GM18508 (cell line): Measurements from ENCODE around the gene ZNF474.

Experiments
- ATAC-seq: cut with Tn5 transposase; IDR thresholded peaks from one replicate; pipeline ENCODE4 v1.9.1; 2021; ENCODE audit warnings: moderate number of reproducible peaks; ENCODE audit not compliant: insufficient read depth, unreplicated experiment

ZNF474 gene

GRCh38 chr5:122177161-122177560, 47.8 kb downstream of the ZNF474 start:
- no peak for ATAC-seq

GRCh38 chr5:122179701-122180100, 50.4 kb downstream of the ZNF474 start:
- no peak for ATAC-seq

- peak; percentile 59 for ATAC-seq
These were observed 50.9 kb downstream of the ZNF474 start for GRCh38 chr5:122180146-122180712.

GRCh38 chr5:122180863-122181548, 51.7 kb downstream of the ZNF474 start:
- no peak for ATAC-seq

- ATAC-seq: no peak
These were observed 52.5 kb downstream of the ZNF474 start for GRCh38 chr5:122181863-122182262.

GRCh38 chr5:122182491-122182921, 53.2 kb downstream of the ZNF474 start:
- ATAC-seq: no peak

GRCh38 chr5:122183098-122183787, 53.9 kb downstream of the ZNF474 start:
- no peak for ATAC-seq

- ATAC-seq: no peak
These were observed 54.4 kb downstream of the ZNF474 start for GRCh38 chr5:122183788-122184170.

GRCh38 chr5:122184676-122185255, 55.4 kb downstream of the ZNF474 start:
- ATAC-seq: no peak

- ATAC-seq: no peak
These were observed 58.1 kb downstream of the ZNF474 start for GRCh38 chr5:122187426-122187825.

- ATAC-seq: no peak
These were observed 60.8 kb downstream of the ZNF474 start for GRCh38 chr5:122190156-122190555.

GRCh38 chr5:122192497-122193496, 63.5 kb downstream of the ZNF474 start:
- ATAC-seq: peak; percentile 84

- ATAC-seq: no peak
These were observed 66.6 kb downstream of the ZNF474 start for GRCh38 chr5:122195802-122196394.

GRCh38 chr5:122199146-122199545, 69.8 kb downstream of the ZNF474 start:
- no peak for ATAC-seq

GRCh38 chr5:122200450-122200849, 71.1 kb downstream of the ZNF474 start:
- ATAC-seq: no peak

- ATAC-seq: no peak
These were observed 71.5 kb downstream of the ZNF474 start for GRCh38 chr5:122200865-122201264.

GRCh38 chr5:122201365-122201764, 72.0 kb downstream of the ZNF474 start:
- no peak for ATAC-seq

- no peak for ATAC-seq
These were observed 73.6 kb downstream of the ZNF474 start for GRCh38 chr5:122202952-122203351.
